NB4 (cell line): ENCODE data around the gene RPL29.

Experiments
- CTCF ChIP-seq: IDR thresholded peaks from one replicate; pipeline ENCODE4 v1.5.1; 2012; ENCODE audit warnings: low read depth, low read length
- POLR2A ChIP-seq: IDR thresholded peaks from 2 replicates; pipeline ENCODE4 v1.6.1; 2011; ENCODE audit warnings: mild to moderate bottlenecking; ENCODE audit not compliant: insufficient read length; ENCODE audit errors: extremely low read depth

DNA sequence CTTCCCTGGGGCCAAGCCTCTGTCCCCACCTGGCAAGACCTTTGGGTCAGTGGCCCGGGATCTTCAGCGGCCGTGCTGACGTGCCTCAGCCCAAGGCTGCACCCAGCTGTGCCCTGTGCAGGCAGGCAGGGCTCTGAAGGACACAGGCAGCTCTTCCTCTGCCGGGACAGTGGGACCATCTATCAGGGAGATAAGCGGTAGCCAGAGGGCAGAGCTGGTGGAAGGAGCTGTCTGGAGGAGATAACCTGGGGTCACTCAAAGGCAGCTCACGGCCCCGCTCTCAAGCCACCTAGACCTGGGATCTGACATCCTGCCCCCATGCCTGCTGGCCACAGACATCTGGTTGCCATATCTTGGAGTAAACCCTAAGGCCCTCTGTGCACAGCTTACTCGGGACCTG lies 33.4 kb upstream of the RPL29 start:
- TF ChIP-seq CTCF (no peak), POLR2A (no peak)
